GM10266 (cell line): ENCODE measurements around the gene PRR15.

ENCODE experiments used
- DNase-seq: peaks from one replicate; pipeline ENCODE4 v3.0.0; 2012; ENCODE audit errors: extremely low spot score
- CTCF ChIP-seq: IDR thresholded peaks from 2 replicates; pipeline ENCODE4 v1.5.1; 2012; ENCODE audit warnings: mild to moderate bottlenecking, low read depth; ENCODE audit not compliant: control insufficient read depth, insufficient read depth; ENCODE audit errors: missing control alignments

The PRR15 gene

GRCh38 chr7:29600661-29601060 is 37.0 kb downstream of the PRR15 start:
- DNase-seq, result no peak
- TF ChIP-seq CTCF, result no peak

DNA sequence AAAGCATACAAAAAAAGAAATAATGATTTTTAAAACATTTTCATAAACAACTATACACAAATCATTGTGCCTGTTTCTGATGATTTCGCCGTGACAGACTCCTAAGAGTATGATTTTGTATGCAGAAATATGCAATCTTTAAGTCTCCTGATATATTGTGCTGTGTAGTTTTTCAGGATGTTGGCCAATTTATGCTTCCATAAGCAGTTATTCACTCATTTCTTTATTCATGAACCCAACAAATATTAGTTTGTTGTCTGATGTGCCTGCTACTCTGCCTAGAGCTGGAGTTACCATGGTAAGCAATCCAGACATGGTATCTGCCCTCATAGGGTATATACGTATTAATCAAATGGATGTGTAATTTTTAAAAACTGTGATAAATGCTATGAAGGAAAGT is 40.4 kb downstream of the PRR15 start:
- no peak for TF ChIP-seq CTCF
- DNase-seq, result no peak

- TF ChIP-seq CTCF, result no peak
Observed at GRCh38 chr7:29604702-29605101, 41.1 kb downstream of the PRR15 start.

DNA sequence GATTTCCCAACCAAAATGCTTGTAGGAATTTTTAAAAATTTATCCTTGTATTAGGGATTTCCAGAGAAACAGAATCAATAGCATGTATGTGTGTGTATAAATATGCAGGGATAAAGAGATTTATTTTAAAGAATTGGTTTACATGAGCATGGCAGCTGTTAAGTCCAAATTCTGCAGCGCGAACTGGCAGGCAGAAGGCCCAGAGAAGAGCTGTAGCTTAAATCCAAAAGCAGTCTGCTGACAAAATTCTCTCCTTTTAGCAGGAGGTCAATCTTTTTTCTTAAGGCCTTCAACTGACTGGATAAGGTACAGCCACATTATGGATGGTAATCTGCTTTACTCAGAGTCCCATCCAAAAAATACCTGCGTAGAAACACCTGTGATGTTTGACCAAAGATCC is 42.0 kb downstream of the PRR15 start:
- TF ChIP-seq CTCF, result no peak
- DNase-seq, result no peak

More at GRCh38 chr7:29604702-29605101, 41.1 kb downstream of the PRR15 start:
- no peak for DNase-seq

DNA sequence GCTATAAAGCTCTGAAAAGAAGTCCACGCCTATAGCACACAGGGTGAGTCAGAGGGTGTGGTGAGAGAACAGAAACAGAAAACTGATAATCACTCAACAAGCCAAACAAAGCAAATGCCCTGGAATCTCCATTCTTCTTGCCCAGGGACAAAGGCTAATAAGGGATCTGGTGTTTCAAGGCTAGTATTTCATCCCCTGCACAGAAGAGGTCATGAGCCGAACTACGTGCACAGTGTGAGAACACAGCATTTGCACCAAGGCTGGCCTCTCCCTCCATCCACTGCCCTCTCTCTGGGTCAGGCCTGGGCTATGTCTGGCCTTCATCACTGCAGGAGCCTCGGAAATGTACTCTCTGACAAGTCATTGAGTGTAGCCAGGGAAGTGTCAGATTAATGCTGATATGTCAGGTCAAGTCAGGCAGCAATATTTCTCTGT is 42.7 kb downstream of the PRR15 start:
- no peak for DNase-seq
- no peak for TF ChIP-seq CTCF

DNA sequence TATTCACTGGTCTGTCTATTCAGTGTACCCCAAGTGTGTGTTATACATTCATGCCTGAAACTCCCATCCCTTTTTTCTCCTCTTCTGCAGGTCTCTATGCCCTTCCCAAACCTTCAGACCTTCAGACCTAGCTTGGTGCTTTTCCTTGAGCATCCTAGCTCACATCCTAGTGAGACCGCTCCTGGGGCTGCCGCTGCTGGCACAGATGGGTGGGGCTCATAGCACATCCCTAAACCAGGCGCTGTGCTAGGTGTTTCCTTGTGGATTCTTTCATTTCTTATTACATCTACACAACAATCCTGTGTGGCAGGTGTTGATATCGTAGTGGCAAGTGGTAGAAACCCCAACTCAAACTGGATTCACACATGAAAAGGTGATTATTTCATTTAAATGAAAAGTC is 43.2 kb downstream of the PRR15 start:
- DNase-seq, result no peak

GRCh38 chr7:29607259-29607658 is 43.6 kb downstream of the PRR15 start:
- DNase-seq, result no peak
- TF ChIP-seq CTCF, result no peak

More for the DNA sequence above, 43.2 kb downstream of the PRR15 start:
- no peak for TF ChIP-seq CTCF
